Mesenchymal stem cell (in vitro differentiated cells and primary cell): Measurements from ENCODE around the gene AARS1.

ENCODE experiments used
- DNase-seq: peaks from one replicate; pipeline ENCODE4 v3.0.0-alpha.2; 2013
- H2AFZ ChIP-seq: one replicate; pipeline ENCODE4 v1.6.1; 2013; ENCODE audit warnings: low read depth, mild to moderate bottlenecking, control low read depth, inconsistent platforms, low read length, moderate library complexity
- H2AK5ac ChIP-seq: 2 replicates; pipeline ENCODE4 v1.6.1; 2013; ENCODE audit warnings: low read length, moderate library complexity, mild to moderate bottlenecking, inconsistent platforms; ENCODE audit not compliant: severe bottlenecking
- H2BK120ac ChIP-seq: one replicate; pipeline ENCODE4 v1.6.1; 2013; ENCODE audit warnings: low read depth, mild to moderate bottlenecking, inconsistent platforms, low read length, moderate library complexity
- H2BK12ac ChIP-seq, 2 experiments: one replicate each; pipeline ENCODE4 v1.6.1; 2013; ENCODE audit warnings: inconsistent platforms in 2 of 2, low read length in 2 of 2, mild to moderate bottlenecking in 2 of 2, moderate library complexity in 2 of 2, control low read depth in 1 of 2
- H2BK15ac ChIP-seq: one replicate; pipeline ENCODE4 v1.6.1; 2013; ENCODE audit warnings: mild to moderate bottlenecking, low read depth, inconsistent platforms; ENCODE audit not compliant: poor library complexity, severe bottlenecking
- H2BK5ac ChIP-seq: 2 replicates; pipeline ENCODE4 v1.6.1; 2013; ENCODE audit warnings: low read depth, mild to moderate bottlenecking, low read length, control low read depth, inconsistent platforms; ENCODE audit not compliant: poor library complexity, severe bottlenecking
- H3K14ac ChIP-seq, 2 experiments: one replicate each; pipeline ENCODE4 v1.6.1; 2013; ENCODE audit warnings: inconsistent platforms in 2 of 2, low read length in 2 of 2, control low read depth in 1 of 2, mild to moderate bottlenecking in 1 of 2, moderate library complexity in 1 of 2
- H3K18ac ChIP-seq, 2 experiments: one replicate each; pipeline ENCODE4 v1.6.1; 2013; ENCODE audit warnings: inconsistent platforms in 2 of 2, low read length in 2 of 2, control low read depth in 1 of 2, low read depth in 1 of 2, mild to moderate bottlenecking in 1 of 2
- H3K23ac ChIP-seq, 2 experiments: one replicate each; pipeline ENCODE4 v1.6.1; 2013; ENCODE audit warnings: inconsistent platforms in 2 of 2, low read length in 2 of 2, mild to moderate bottlenecking in 2 of 2, moderate library complexity in 2 of 2, control low read depth in 1 of 2
- H3K27ac ChIP-seq: 2 replicates; pipeline ENCODE4 v1.5.1; 2013; ENCODE audit warnings: mild to moderate bottlenecking, moderate library complexity, low read length, control low read depth, inconsistent platforms; ENCODE audit not compliant: poor library complexity, severe bottlenecking
- H3K27me3 ChIP-seq, 2 experiments: 2 replicates each; pipeline versions ENCODE4 v1.6.1 to v1.7.0; 2013; ENCODE audit warnings: low read length in 2 of 2, mild to moderate bottlenecking in 2 of 2, moderate library complexity in 2 of 2, control low read depth in 1 of 2, inconsistent platforms in 1 of 2; ENCODE audit not compliant: control insufficient read depth in 1 of 2, insufficient read depth in 1 of 2
- H3K36me3 ChIP-seq, 2 experiments: 2 replicates each; pipeline versions ENCODE4 v1.6.1 to v1.7.0; 2013; ENCODE audit warnings: low read length in 2 of 2, control low read depth in 1 of 2, inconsistent platforms in 1 of 2, low read depth in 1 of 2, mild to moderate bottlenecking in 1 of 2; ENCODE audit not compliant: insufficient read depth in 2 of 2, control insufficient read depth in 1 of 2
- H3K4ac ChIP-seq, 2 experiments: one replicate each; pipeline ENCODE4 v1.6.1; 2013; ENCODE audit warnings: inconsistent platforms in 2 of 2, low read length in 2 of 2, mild to moderate bottlenecking in 2 of 2, moderate library complexity in 2 of 2, control low read depth in 1 of 2, low read depth in 1 of 2
- H3K4me1 ChIP-seq: 2 replicates; pipeline ENCODE4 v1.6.1; 2013; ENCODE audit warnings: low read depth, low read length, control low read depth; ENCODE audit not compliant: control insufficient read depth, insufficient read depth
- H3K4me2 ChIP-seq: 2 replicates; pipeline ENCODE4 v1.6.1; 2013; ENCODE audit warnings: low read length, mild to moderate bottlenecking, inconsistent platforms; ENCODE audit not compliant: poor library complexity, severe bottlenecking
- H3K4me3 ChIP-seq, 2 experiments: 2 replicates each; pipeline versions ENCODE4 v1.5.1 to v1.7.0; 2013; ENCODE audit warnings: low read length in 2 of 2, mild to moderate bottlenecking in 2 of 2, control low read depth in 1 of 2, low read depth in 1 of 2; ENCODE audit not compliant: insufficient read depth in 1 of 2
- H3K79me1 ChIP-seq: replicated peaks from 2 replicates; pipeline ENCODE4 v1.6.1; 2013; ENCODE audit warnings: mild to moderate bottlenecking, control low read depth, low read length, inconsistent platforms; ENCODE audit not compliant: poor library complexity, severe bottlenecking
- H3K9ac ChIP-seq: 2 replicates; pipeline ENCODE4 v1.7.0; 2013; ENCODE audit warnings: mild to moderate bottlenecking, low read length, moderate library complexity
- H3K9me3 ChIP-seq: 2 replicates; pipeline ENCODE4 v1.7.0; 2013; ENCODE audit warnings: mild to moderate bottlenecking, low read length; ENCODE audit not compliant: control insufficient read depth
- H4K8ac ChIP-seq: one replicate; pipeline ENCODE4 v1.6.1; 2013; ENCODE audit warnings: inconsistent platforms, mild to moderate bottlenecking, low read length, moderate library complexity
- H4K91ac ChIP-seq: one replicate; pipeline ENCODE4 v1.6.1; 2013; ENCODE audit warnings: mild to moderate bottlenecking, low read length, inconsistent platforms
- WGBS: methylation state at CpG from one replicate; pipeline ENCODE4 v1.1.7; 2013; ENCODE audit warnings: mixed read lengths; 5-methylcytosine and 5-hydroxymethylcytosine counted together

Gene AARS1

GRCh38 chr16:70252355-70252988 is 36.8 kb downstream of the AARS1 start:
- H3K4ac ChIP-seq = no peak overlapping the region
- no peak overlapping the region for H3K4me2 ChIP-seq
- no peaks in the 10 kb centered on the region for H3K27me3 ChIP-seq
- DNase-seq = peak; percentile 22
- H3K79me1 ChIP-seq = peaks cover 13% of the 10 kb centered on the region
- no peaks in the 10 kb centered on the region for H3K9me3 ChIP-seq
- H2BK15ac ChIP-seq = no peak overlapping the region
- H2AK5ac ChIP-seq = no peak overlapping the region
- no peak overlapping the region for H2BK5ac ChIP-seq
- H3K36me3 ChIP-seq = peaks cover 48 to 63% of the 10 kb centered on the region in 2 experiments
- no peak overlapping the region for H4K91ac ChIP-seq
- H3K4me3 ChIP-seq = no peak overlapping the region
- no peak overlapping the region for H3K27ac ChIP-seq
- no peak overlapping the region for H3K14ac ChIP-seq
- no peak overlapping the region for H2BK120ac ChIP-seq
- no peak overlapping the region for H3K9ac ChIP-seq
- no peak overlapping the region for H2AFZ ChIP-seq
- WGBS = 84% methylated on average over 21 of the region's 21 CpGs
- peaks cover 13% of the 10 kb centered on the region for H3K4me1 ChIP-seq
- H3K18ac ChIP-seq = no peak overlapping the region
- no peak overlapping the region for H4K8ac ChIP-seq
- H3K23ac ChIP-seq = no peak overlapping the region
- H2BK12ac ChIP-seq = no peak overlapping the region

- Histone ChIP-seq H4K91ac (peak within 1 kb of the TSS; percentile 95), H3K4me2 (peak within 1 kb of the TSS; percentile 94), H2BK12ac (peak within 1 kb of the TSS in 1 of 2 experiments; percentile 31), H2BK15ac (peak within 1 kb of the TSS; percentile 33), H3K27ac (peak within 1 kb of the TSS; percentile 7), H3K9ac (peak within 1 kb of the TSS; percentile 86), H3K14ac (peak within 1 kb of the TSS in 1 of 2 experiments; percentile 92), H2BK5ac (peak within 1 kb of the TSS; percentile 26), H3K4ac (peak within 1 kb of the TSS; percentile 62 to 98), H4K8ac (peak within 1 kb of the TSS; percentile 96), H3K9me3 (no peaks in the 10 kb centered on the region), H2AFZ (peak within 1 kb of the TSS; percentile 75), H2BK120ac (peak within 1 kb of the TSS; percentile 78), H3K4me1 (peaks cover 13% of the 10 kb centered on the region), H3K18ac (peak within 1 kb of the TSS; percentile 52 to 91), H3K36me3 (peaks cover 46 to 58% of the 10 kb centered on the region in 2 experiments), H3K4me3 (peak within 1 kb of the TSS; percentile 81 to 86), H3K79me1 (peaks cover 13% of the 10 kb centered on the region), H2AK5ac (no peak within 1 kb of the TSS), H3K23ac (peak within 1 kb of the TSS in 1 of 2 experiments; percentile 9), H3K27me3 (no peaks in the 10 kb centered on the region)
- WGBS = 2% methylated on average over 45 of the region's 65 CpGs
- DNase-seq = peak; percentile 94
These were observed 37.5 kb downstream of the AARS1 start, which contains the start of gene EXOSC6 for GRCh38 chr16:70251629-70252354. EXOSC6 (minus strand) TSS chr16:70251940; CDS start chr16:70251900, 40 bp downstream.

GRCh38 chr16:70250748-70251628 is 38.3 kb downstream of the AARS1 start:
- peak overlapping the region; percentile 81 to 86 for H3K4me3 ChIP-seq
- peak overlapping the region; percentile 52 to 91 for H3K18ac ChIP-seq
- peak overlapping the region; percentile 75 for H2AFZ ChIP-seq
- H3K23ac ChIP-seq = peak overlapping the region in 1 of 2 experiments; percentile 9
- H3K36me3 ChIP-seq = peaks cover 38 to 52% of the 10 kb centered on the region in 2 experiments
- H2BK15ac ChIP-seq = peak overlapping the region; percentile 33
- peak overlapping the region; percentile 88 for H4K8ac ChIP-seq
- peak overlapping the region in 1 of 2 experiments; percentile 92 for H3K14ac ChIP-seq
- no peak overlapping the region for H2BK120ac ChIP-seq
- H3K9me3 ChIP-seq = no peaks in the 10 kb centered on the region
- H3K9ac ChIP-seq = peak overlapping the region; percentile 86
- WGBS = 2% methylated on average over 37 of the region's 92 CpGs
- H2AK5ac ChIP-seq = no peak overlapping the region
- H3K27ac ChIP-seq = peak overlapping the region; percentile 7
- peak overlapping the region in 1 of 2 experiments; percentile 31 for H2BK12ac ChIP-seq
- H3K4me1 ChIP-seq = peaks cover 13% of the 10 kb centered on the region
- peak overlapping the region; percentile 94 for H3K4me2 ChIP-seq
- peak overlapping the region; percentile 95 for H4K91ac ChIP-seq
- no peaks in the 10 kb centered on the region for H3K27me3 ChIP-seq
- peak; percentile 53 for DNase-seq
- H3K4ac ChIP-seq = peak overlapping the region; percentile 62 to 98
- no peak overlapping the region for H2BK5ac ChIP-seq
- H3K79me1 ChIP-seq = peaks cover 13% of the 10 kb centered on the region
